ENCODE results near the gene CIB4. TPM values are rescaled to one million over a fixed set of nuclear protein-coding genes. Genes with fewer than 3 reads are reported as not detected.

Gene CIB4
- total and polyA plus RNA-seq, 2 experiments from 2014 or later, result not detected

- Histone ChIP-seq H3K4me3 (no peak overlapping the region), H4K20me1 (ENCODE audit: insufficient read depth, poor library complexity, severe bottlenecking) (no peaks in the 10 kb centered on the region), H3K79me2 (no peaks in the 10 kb centered on the region), H3K9me3 (ENCODE audit: low read depth) (no peaks in the 10 kb centered on the region), H3K27ac (no peak overlapping the region), H3K9me2 (replicated peaks; ENCODE audit: insufficient read depth) (no peaks in the 10 kb centered on the region), H3K4me1 (ENCODE audit: insufficient read depth) (no peaks in the 10 kb centered on the region), H2AFZ (no peak overlapping the region), H3K27me3 (peaks cover 5% of the 10 kb centered on the region), H3K4me2 (no peak overlapping the region), H3K36me3 (replicated peaks; ENCODE audit: insufficient read depth, low read depth) (no peaks in the 10 kb centered on the region)
- no peak for DNase-seq (ENCODE audit: low spot score)
- no peak for TF ChIP-seq EZH2 (IDR thresholded peaks at IDR 0.05; ENCODE audit: borderline replicate concordance)
- no peak for TF ChIP-seq CTCF (IDR thresholded peaks at IDR 0.05; ENCODE audit: poor library complexity)
- no peak for TF ChIP-seq EZH2phosphoT487 (IDR thresholded peaks at IDR 0.05; ENCODE audit: low read depth, severe bottlenecking, unreplicated experiment)
- WGBS (ENCODE audit: low lambda C conversion rate, missing lambda C conversion rate), result 88% methylated on average over 18 of the region's 18 CpGs
Measured at GRCh38 chr2:26581991-26582842, 58.9 kb downstream of the CIB4 start.

- Histone ChIP-seq H3K9me2 (replicated peaks; ENCODE audit: insufficient read depth) (no peaks in the 10 kb centered on the region), H3K36me3 (replicated peaks; ENCODE audit: insufficient read depth, low read depth) (no peaks in the 10 kb centered on the region), H3K27ac (no peak overlapping the region), H3K27me3 (peaks cover 2% of the 10 kb centered on the region), H3K9me3 (ENCODE audit: low read depth) (no peaks in the 10 kb centered on the region), H2AFZ (no peak overlapping the region), H3K79me2 (no peaks in the 10 kb centered on the region), H3K4me3 (no peak overlapping the region), H3K4me2 (no peak overlapping the region), H4K20me1 (ENCODE audit: insufficient read depth, poor library complexity, severe bottlenecking) (no peaks in the 10 kb centered on the region), H3K4me1 (ENCODE audit: insufficient read depth) (no peaks in the 10 kb centered on the region)
- 90% methylated on average over 12 of the region's 12 CpGs for WGBS (ENCODE audit: low lambda C conversion rate, missing lambda C conversion rate)
- TF ChIP-seq CTCF (IDR thresholded peaks at IDR 0.05; ENCODE audit: poor library complexity) (no peak), EZH2phosphoT487 (IDR thresholded peaks at IDR 0.05; ENCODE audit: low read depth, severe bottlenecking, unreplicated experiment) (no peak), EZH2 (IDR thresholded peaks at IDR 0.05; ENCODE audit: borderline replicate concordance) (no peak)
- DNase-seq (ENCODE audit: low spot score), result no peak
Measured at GRCh38 chr2:26581266-26581990, 59.7 kb downstream of the CIB4 start.

- WGBS (ENCODE audit: low lambda C conversion rate, missing lambda C conversion rate), result 88% methylated on average over 5 of the region's 5 CpGs
- H3K27me3 ChIP-seq, result no peaks in the 10 kb centered on the region
- H3K79me2 ChIP-seq, result no peaks in the 10 kb centered on the region
- H3K27ac ChIP-seq, result no peak overlapping the region
- TF ChIP-seq CTCF (IDR thresholded peaks at IDR 0.05; ENCODE audit: poor library complexity) (no peak), EZH2phosphoT487 (IDR thresholded peaks at IDR 0.05; ENCODE audit: low read depth, severe bottlenecking, unreplicated experiment) (no peak), EZH2 (IDR thresholded peaks at IDR 0.05; ENCODE audit: borderline replicate concordance) (no peak)
- no peaks in the 10 kb centered on the region for H4K20me1 ChIP-seq (ENCODE audit: insufficient read depth, poor library complexity, severe bottlenecking)
- H2AFZ ChIP-seq, result no peak overlapping the region
- no peak for DNase-seq (ENCODE audit: low spot score)
- H3K36me3 ChIP-seq (replicated peaks; ENCODE audit: insufficient read depth, low read depth), result no peaks in the 10 kb centered on the region
- no peaks in the 10 kb centered on the region for H3K4me1 ChIP-seq (ENCODE audit: insufficient read depth)
- no peak overlapping the region for H3K4me3 ChIP-seq
- no peaks in the 10 kb centered on the region for H3K9me3 ChIP-seq (ENCODE audit: low read depth)
- H3K4me2 ChIP-seq, result no peak overlapping the region
- no peaks in the 10 kb centered on the region for H3K9me2 ChIP-seq (replicated peaks; ENCODE audit: insufficient read depth)
Measured at GRCh38 chr2:26580751-26581150, 60.4 kb downstream of the CIB4 start.

All from hepatocyte (in vitro differentiated cells).